GM20431 (cell line): ENCODE results near the gene TLK2.
"Not testable (repeated sequence)": the region's sequence is repeated elsewhere in the genome, so short reads cannot be mapped to it uniquely, and the experiment has no call there.

Source experiments
- in situ Hi-C: fragments of 300-500 bp; cut with MseI, MboI; formaldehyde crosslinking; loops from one replicate; pipeline ENCODE4 v1.15.0; 2020; ENCODE audit warnings: low sequenced_read_pairs; ENCODE audit not compliant: unreplicated experiment

The TLK2 gene

GRCh38 chr17:62479639-62480258, 1.1 kb downstream of the TLK2 start:
- in situ Hi-C loops: not testable (repeated sequence)

- in situ Hi-C loops: not testable (repeated sequence)
Observed at GRCh38 chr17:62482553-62482952, 3.9 kb downstream of the TLK2 start.

GRCh38 chr17:62490990-62491389, 12.4 kb downstream of the TLK2 start:
- in situ Hi-C loops: not testable (repeated sequence)

GRCh38 chr17:62493049-62493655, 14.5 kb downstream of the TLK2 start:
- in situ Hi-C loops: not testable (repeated sequence)

GRCh38 chr17:62494073-62494472, 15.4 kb downstream of the TLK2 start:
- in situ Hi-C loops: not testable (repeated sequence)

GRCh38 chr17:62496344-62496743, 17.7 kb downstream of the TLK2 start:
- in situ Hi-C loops: not testable (repeated sequence)

- in situ Hi-C loops: not testable (repeated sequence)
Observed at GRCh38 chr17:62498796-62499195, 20.2 kb downstream of the TLK2 start.

GRCh38 chr17:62500463-62500862, 21.8 kb downstream of the TLK2 start:
- in situ Hi-C loops: not testable (repeated sequence)

GRCh38 chr17:62504857-62505256, 26.2 kb downstream of the TLK2 start:
- in situ Hi-C loops: not testable (repeated sequence)

GRCh38 chr17:62507191-62507836, 28.7 kb downstream of the TLK2 start:
- in situ Hi-C loops: not testable (repeated sequence)

- in situ Hi-C loops: not testable (repeated sequence)
Observed at GRCh38 chr17:62510247-62510819, 31.7 kb downstream of the TLK2 start.

- in situ Hi-C loops: not testable (repeated sequence)
Observed at GRCh38 chr17:62511014-62511413, 32.4 kb downstream of the TLK2 start.

- in situ Hi-C loops: not testable (repeated sequence)
Observed at GRCh38 chr17:62516376-62516775, 37.8 kb downstream of the TLK2 start.

- in situ Hi-C loops: not testable (repeated sequence)
Observed at GRCh38 chr17:62521295-62521694, 42.7 kb downstream of the TLK2 start.

GRCh38 chr17:62524077-62524476, 45.5 kb downstream of the TLK2 start:
- in situ Hi-C loops: not testable (repeated sequence)

- in situ Hi-C loops: not testable (repeated sequence)
Observed at GRCh38 chr17:62525317-62525716, 46.7 kb downstream of the TLK2 start.

GRCh38 chr17:62530936-62531335, 52.3 kb downstream of the TLK2 start:
- in situ Hi-C loops: not testable (repeated sequence)

GRCh38 chr17:62536557-62536956, 57.9 kb downstream of the TLK2 start:
- in situ Hi-C loops: not testable (repeated sequence)

GRCh38 chr17:62541073-62541472, 62.4 kb downstream of the TLK2 start:
- in situ Hi-C loops: not testable (repeated sequence)

- in situ Hi-C loops: not testable (repeated sequence)
Observed at GRCh38 chr17:62543278-62543775, 64.7 kb downstream of the TLK2 start.

- in situ Hi-C loops: not testable (repeated sequence)
Observed at GRCh38 chr17:62546066-62546465, 67.4 kb downstream of the TLK2 start.
